Astrocyte (in vitro differentiated cells and primary cell): ENCODE results near the gene CALML5. TPM values are rescaled to one million over a fixed set of nuclear protein-coding genes. Genes with fewer than 3 reads are reported as not detected.

Experiments used
- DNase-seq: peaks from one replicate; pipeline ENCODE4 v3.0.0-alpha.2; 2010; ENCODE audit warnings: low read depth
- FAIRE-seq: peaks from 2 replicates; lab custom pipeline; 2011; peaks lifted over from hg19 to GRCh38; lab: Jason Lieb, UNC
- H2AFZ ChIP-seq: 2 replicates; pipeline ENCODE4 v1.6.0; 2012; ENCODE audit warnings: low read depth, low read length, inconsistent platforms
- H3K27ac ChIP-seq: 2 replicates; pipeline ENCODE4 v1.5.1; 2011; ENCODE audit warnings: low read depth, low read length, inconsistent platforms
- H3K27me3 ChIP-seq: 2 replicates; pipeline ENCODE4 v1.6.0; 2011; ENCODE audit warnings: low read length, inconsistent platforms; ENCODE audit not compliant: insufficient read depth
- H3K36me3 ChIP-seq: 2 replicates; pipeline ENCODE4 v1.5.1; 2011; ENCODE audit warnings: low read length, inconsistent platforms; ENCODE audit not compliant: insufficient read depth
- H3K4me1 ChIP-seq: 2 replicates; pipeline ENCODE4 v1.5.1; 2011; ENCODE audit warnings: low read length, inconsistent platforms; ENCODE audit not compliant: insufficient read depth
- H3K4me2 ChIP-seq: 2 replicates; pipeline ENCODE4 v1.6.0; 2012; ENCODE audit warnings: low read length, inconsistent platforms
- H3K4me3 ChIP-seq: 2 replicates; pipeline ENCODE4 v1.5.1; 2011; ENCODE audit warnings: low read depth, mild to moderate bottlenecking, low read length, inconsistent platforms; ENCODE audit not compliant: insufficient read depth
- H3K79me2 ChIP-seq: 2 replicates; pipeline ENCODE4 v1.6.0; 2012; ENCODE audit warnings: mild to moderate bottlenecking, low read length, inconsistent platforms; ENCODE audit not compliant: insufficient read depth
- H3K9ac ChIP-seq: 2 replicates; pipeline ENCODE4 v1.6.0; 2012; ENCODE audit warnings: mild to moderate bottlenecking, low read length, inconsistent platforms
- H3K9me3 ChIP-seq: 2 replicates; pipeline ENCODE4 v1.5.1; 2012; ENCODE audit warnings: low read depth, mild to moderate bottlenecking, low read length, inconsistent platforms; ENCODE audit not compliant: insufficient read depth
- H4K20me1 ChIP-seq: 2 replicates; pipeline ENCODE4 v1.6.0; 2012; ENCODE audit warnings: low read length, inconsistent platforms; ENCODE audit not compliant: insufficient read depth
- H3K27ac Mint-ChIP-seq: one replicate; pipeline ENCODE4 v1.8.0; 2021; ENCODE audit warnings: mild to moderate bottlenecking, mixed read lengths; ENCODE audit not compliant: unreplicated experiment
- H3K27me3 Mint-ChIP-seq: one replicate; pipeline ENCODE4 v1.8.0; 2021; ENCODE audit warnings: low read depth, mixed read lengths; ENCODE audit not compliant: unreplicated experiment
- H3K36me3 Mint-ChIP-seq: one replicate; pipeline ENCODE4 v1.8.0; 2021; ENCODE audit warnings: low read depth, mixed read lengths; ENCODE audit not compliant: unreplicated experiment
- H3K4me1 Mint-ChIP-seq: one replicate; pipeline ENCODE4 v1.8.0; 2021; ENCODE audit warnings: low read depth, mixed read lengths; ENCODE audit not compliant: unreplicated experiment
- H3K4me3 Mint-ChIP-seq: one replicate; pipeline ENCODE4 v1.8.0; 2021; ENCODE audit warnings: mild to moderate bottlenecking, moderate library complexity, mixed read lengths; ENCODE audit not compliant: unreplicated experiment
- H3K9me3 Mint-ChIP-seq: one replicate; pipeline ENCODE4 v1.8.0; 2021; ENCODE audit warnings: mild to moderate bottlenecking, mixed read lengths; ENCODE audit not compliant: unreplicated experiment
- EZH2 ChIP-seq: IDR thresholded peaks from 2 replicates; pipeline ENCODE4 v1.6.1; 2012; ENCODE audit warnings: mild to moderate bottlenecking, low read length, inconsistent platforms; ENCODE audit not compliant: insufficient read depth
- total RNA-seq: library from RNA; stranded (reverse); gene quantifications from 2 replicates; pipeline ENCODE4 v1.2.1, GENCODE V29; 2021
- TF ChIP-seq, protein P1 (sequence below): IDR thresholded peaks from 2 replicates; pipeline ENCODE4 v1.5.1; 2011; ENCODE audit warnings: low read depth, mild to moderate bottlenecking, inconsistent platforms, low read length, moderate library complexity; ENCODE audit not compliant: insufficient read depth

Gene CALML5
- total RNA-seq, 1 donor from 2014 or later: not detected

DNA sequence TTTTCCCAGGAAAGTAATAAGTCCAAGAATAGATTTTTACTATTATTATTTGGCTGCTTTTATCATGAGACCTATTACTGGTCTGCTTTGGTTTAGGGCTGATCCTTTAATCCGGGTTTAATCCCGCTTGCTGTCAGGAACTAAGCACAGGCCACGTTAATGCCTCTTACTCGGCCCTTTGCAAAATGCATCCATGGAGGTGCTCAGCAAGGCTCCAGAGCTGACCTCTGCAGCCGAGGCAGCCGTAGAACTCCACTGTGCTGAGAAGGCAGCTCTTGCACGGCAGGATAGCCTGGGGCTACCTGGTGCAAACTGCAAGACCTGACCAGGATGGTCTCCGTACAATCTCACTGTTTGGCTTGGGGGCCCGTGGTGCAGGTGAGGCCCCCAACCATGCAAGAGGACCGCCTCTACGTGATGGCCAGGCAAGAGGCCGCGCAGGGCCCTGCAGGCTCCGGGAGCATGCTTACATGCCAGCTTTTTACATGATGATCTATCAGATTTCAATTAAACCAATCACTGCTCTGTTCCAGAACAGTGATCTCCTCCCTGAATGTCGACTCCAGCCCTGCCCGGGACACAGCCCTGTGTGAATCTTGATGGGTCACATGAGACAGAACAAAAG is 15.0 kb upstream of the CALML5 start:
- Histone ChIP-seq H3K27me3 (peaks cover 7% of the 10 kb centered on the region), H3K4me2 (no peak overlapping the region), H2AFZ (no peak overlapping the region), H3K9ac (no peak overlapping the region), H3K4me1 (no peaks in the 10 kb centered on the region), H3K36me3 (no peaks in the 10 kb centered on the region), H3K9me3 (no peaks in the 10 kb centered on the region), H3K27ac (no peak overlapping the region), H4K20me1 (no peaks in the 10 kb centered on the region), H3K79me2 (no peaks in the 10 kb centered on the region), H3K4me3 (no peak overlapping the region)
- no peak overlapping the region for H3K27ac Mint-ChIP-seq
- DNase-seq (no peak), FAIRE-seq (no peak)
- H3K9me3 Mint-ChIP-seq: peaks cover 2% of the 10 kb centered on the region
- TF ChIP-seq, protein P1, sequence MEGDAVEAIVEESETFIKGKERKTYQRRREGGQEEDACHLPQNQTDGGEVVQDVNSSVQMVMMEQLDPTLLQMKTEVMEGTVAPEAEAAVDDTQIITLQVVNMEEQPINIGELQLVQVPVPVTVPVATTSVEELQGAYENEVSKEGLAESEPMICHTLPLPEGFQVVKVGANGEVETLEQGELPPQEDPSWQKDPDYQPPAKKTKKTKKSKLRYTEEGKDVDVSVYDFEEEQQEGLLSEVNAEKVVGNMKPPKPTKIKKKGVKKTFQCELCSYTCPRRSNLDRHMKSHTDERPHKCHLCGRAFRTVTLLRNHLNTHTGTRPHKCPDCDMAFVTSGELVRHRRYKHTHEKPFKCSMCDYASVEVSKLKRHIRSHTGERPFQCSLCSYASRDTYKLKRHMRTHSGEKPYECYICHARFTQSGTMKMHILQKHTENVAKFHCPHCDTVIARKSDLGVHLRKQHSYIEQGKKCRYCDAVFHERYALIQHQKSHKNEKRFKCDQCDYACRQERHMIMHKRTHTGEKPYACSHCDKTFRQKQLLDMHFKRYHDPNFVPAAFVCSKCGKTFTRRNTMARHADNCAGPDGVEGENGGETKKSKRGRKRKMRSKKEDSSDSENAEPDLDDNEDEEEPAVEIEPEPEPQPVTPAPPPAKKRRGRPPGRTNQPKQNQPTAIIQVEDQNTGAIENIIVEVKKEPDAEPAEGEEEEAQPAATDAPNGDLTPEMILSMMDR: no peak
- TF ChIP-seq EZH2: no peak
- no peak overlapping the region for H3K4me3 Mint-ChIP-seq
- H3K27me3 Mint-ChIP-seq: peaks cover 40% of the 10 kb centered on the region
- no peaks in the 10 kb centered on the region for H3K36me3 Mint-ChIP-seq
- no peaks in the 10 kb centered on the region for H3K4me1 Mint-ChIP-seq

GRCh38 chr10:5512881-5513612 is 13.7 kb upstream of the CALML5 start:
- TF ChIP-seq EZH2: no peak
- TF ChIP-seq, protein P1: no peak
- Mint-ChIP-seq H3K9me3 (peaks cover 2% of the 10 kb centered on the region), H3K27ac (no peak overlapping the region), H3K4me3 (no peak overlapping the region), H3K4me1 (no peaks in the 10 kb centered on the region), H3K36me3 (no peaks in the 10 kb centered on the region), H3K27me3 (peaks cover 52% of the 10 kb centered on the region)
- H3K4me2 ChIP-seq: no peak overlapping the region
- no peak for FAIRE-seq
- DNase-seq: no peak
- H3K9ac ChIP-seq: no peak overlapping the region
- no peaks in the 10 kb centered on the region for H3K36me3 ChIP-seq
- peaks cover 7% of the 10 kb centered on the region for H3K27me3 ChIP-seq
- no peaks in the 10 kb centered on the region for H3K4me1 ChIP-seq
- no peaks in the 10 kb centered on the region for H3K9me3 ChIP-seq
- H3K27ac ChIP-seq: no peak overlapping the region
- no peak overlapping the region for H2AFZ ChIP-seq
- no peak overlapping the region for H3K4me3 ChIP-seq
- no peaks in the 10 kb centered on the region for H3K79me2 ChIP-seq
- no peaks in the 10 kb centered on the region for H4K20me1 ChIP-seq

DNA sequence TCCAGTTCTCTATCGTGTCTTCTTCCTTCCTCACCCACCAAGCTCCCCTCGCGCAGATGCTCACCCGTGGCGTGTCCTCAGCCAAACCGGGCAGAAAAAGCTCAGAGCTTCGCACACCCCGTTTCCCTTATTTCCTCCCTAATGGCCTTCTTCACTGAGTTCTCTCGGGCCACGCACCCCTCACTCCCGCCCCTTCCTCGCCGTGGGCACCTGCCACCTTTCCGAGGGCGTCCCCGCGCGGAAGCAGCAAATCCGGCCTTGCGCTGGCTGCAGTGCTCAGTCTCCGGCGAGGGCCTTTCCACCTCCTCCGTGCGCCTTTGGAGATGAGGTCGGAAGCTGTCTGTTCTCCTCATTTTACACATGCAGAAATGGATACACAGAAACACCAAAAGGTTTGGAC is 13.0 kb upstream of the CALML5 start:
- no peak overlapping the region for H3K4me3 ChIP-seq
- H3K27me3 Mint-ChIP-seq: peaks cover 55% of the 10 kb centered on the region
- H3K9ac ChIP-seq: no peak overlapping the region
- H3K27ac Mint-ChIP-seq: no peak overlapping the region
- H3K9me3 ChIP-seq: no peaks in the 10 kb centered on the region
- H3K4me1 ChIP-seq: no peaks in the 10 kb centered on the region
- no peak for FAIRE-seq
- no peaks in the 10 kb centered on the region for H3K4me1 Mint-ChIP-seq
- H3K79me2 ChIP-seq: no peaks in the 10 kb centered on the region
- H3K27me3 ChIP-seq: peaks cover 7% of the 10 kb centered on the region
- H2AFZ ChIP-seq: no peak overlapping the region
- no peaks in the 10 kb centered on the region for H3K36me3 ChIP-seq
- no peak overlapping the region for H3K27ac ChIP-seq
- H3K4me2 ChIP-seq: no peak overlapping the region
- no peak overlapping the region for H3K4me3 Mint-ChIP-seq
- TF ChIP-seq, protein P1: no peak
- no peak for TF ChIP-seq EZH2
- no peaks in the 10 kb centered on the region for H4K20me1 ChIP-seq
- DNase-seq: no peak
- H3K9me3 Mint-ChIP-seq: peaks cover 2% of the 10 kb centered on the region
- no peaks in the 10 kb centered on the region for H3K36me3 Mint-ChIP-seq
